Type B pancreatic cell (in vitro differentiated cells): Measurements from ENCODE around the gene ELN. TPM values are rescaled to one million over a fixed set of nuclear protein-coding genes. Genes with fewer than 3 reads are reported as not detected.

Experiments used
- DNase-seq: peaks from one replicate; pipeline ENCODE4 v3.0.0; 2021; ENCODE audit warnings: mixed read lengths; ENCODE audit not compliant: unreplicated experiment; ENCODE audit errors: extremely low spot score
- H3K27ac Mint-ChIP-seq: 2 replicates; pipeline ENCODE4 v1.8.0; 2021; ENCODE audit warnings: mild to moderate bottlenecking, mixed read lengths
- H3K27me3 Mint-ChIP-seq: 2 replicates; pipeline ENCODE4 v1.8.0; 2021; ENCODE audit warnings: mixed read lengths
- H3K36me3 Mint-ChIP-seq: 2 replicates; pipeline ENCODE4 v1.8.0; 2021; ENCODE audit warnings: mixed read lengths
- H3K4me1 Mint-ChIP-seq: one replicate; pipeline ENCODE4 v1.8.0; 2021; ENCODE audit warnings: mixed read lengths; ENCODE audit not compliant: unreplicated experiment
- H3K4me3 Mint-ChIP-seq: 2 replicates; pipeline ENCODE4 v1.8.0; 2021; ENCODE audit warnings: mild to moderate bottlenecking, mixed read lengths
- H3K9me3 Mint-ChIP-seq: 2 replicates; pipeline ENCODE4 v1.8.0; 2021; ENCODE audit warnings: mixed read lengths
- CTCF ChIP-seq: fragments of 200-600 bp; sonication (generic); conservative IDR thresholded peaks from 2 replicates; pipeline ENCODE4 v1.5.0; 2021; ENCODE audit warnings: antibody characterized with exemption, mild to moderate bottlenecking
- total RNA-seq: library from RNA; stranded (reverse); gene quantifications from 2 replicates; pipeline ENCODE4 v1.2.1, GENCODE V29; 2021; ENCODE audit warnings: low replicate concordance

Gene ELN
- total RNA-seq, 1 donor from 2014 or later = 8.8 TPM

- H3K9me3 Mint-ChIP-seq = no peaks in the 10 kb centered on the region
- H3K36me3 Mint-ChIP-seq = no peaks in the 10 kb centered on the region
- no peak overlapping the region for H3K4me3 Mint-ChIP-seq
- TF ChIP-seq CTCF = no peak
- peaks cover 40% of the 10 kb centered on the region for H3K4me1 Mint-ChIP-seq
- H3K27ac Mint-ChIP-seq = no peak overlapping the region
- no peak for DNase-seq
- peaks cover 43% of the 10 kb centered on the region for H3K27me3 Mint-ChIP-seq
Measured at GRCh38 chr7:74021546-74022320, 6.2 kb upstream of the ELN start.

DNA sequence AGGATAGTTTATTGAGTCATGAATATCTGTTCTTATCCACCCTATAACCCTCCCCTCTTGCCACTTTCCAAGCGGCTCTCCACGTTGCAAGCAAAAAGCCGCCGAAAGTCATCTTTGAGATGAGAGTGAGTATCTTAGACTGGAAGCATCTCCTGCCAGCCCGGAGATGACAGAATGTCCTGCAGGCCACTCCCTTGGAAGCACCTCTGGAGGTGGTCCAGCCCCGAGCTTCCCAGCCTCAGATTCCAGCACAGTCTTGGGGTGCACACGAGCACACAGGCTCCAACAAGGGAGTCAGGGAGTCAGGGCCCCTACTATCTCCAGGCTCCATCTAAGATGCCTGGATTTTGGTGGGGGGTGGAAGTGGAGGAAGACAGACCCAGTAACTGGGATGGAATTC is 5.5 kb upstream of the ELN start:
- Mint-ChIP-seq H3K4me3 (no peak overlapping the region), H3K9me3 (no peaks in the 10 kb centered on the region)

GRCh38 chr7:74023092-74023536 is 4.9 kb upstream of the ELN start:
- no peak for TF ChIP-seq CTCF
- H3K9me3 Mint-ChIP-seq = no peaks in the 10 kb centered on the region
- peaks cover 40% of the 10 kb centered on the region for H3K27me3 Mint-ChIP-seq
- DNase-seq = no peak
- no peaks in the 10 kb centered on the region for H3K36me3 Mint-ChIP-seq
- H3K4me1 Mint-ChIP-seq = peaks cover 34% of the 10 kb centered on the region
- H3K4me3 Mint-ChIP-seq = no peak overlapping the region
- H3K27ac Mint-ChIP-seq = no peak overlapping the region

More for the DNA sequence above, 5.5 kb upstream of the ELN start:
- H3K27ac Mint-ChIP-seq = no peak overlapping the region
- H3K36me3 Mint-ChIP-seq = no peaks in the 10 kb centered on the region
- peaks cover 36% of the 10 kb centered on the region for H3K4me1 Mint-ChIP-seq
- TF ChIP-seq CTCF = no peak
- DNase-seq = no peak
- peaks cover 41% of the 10 kb centered on the region for H3K27me3 Mint-ChIP-seq

DNA sequence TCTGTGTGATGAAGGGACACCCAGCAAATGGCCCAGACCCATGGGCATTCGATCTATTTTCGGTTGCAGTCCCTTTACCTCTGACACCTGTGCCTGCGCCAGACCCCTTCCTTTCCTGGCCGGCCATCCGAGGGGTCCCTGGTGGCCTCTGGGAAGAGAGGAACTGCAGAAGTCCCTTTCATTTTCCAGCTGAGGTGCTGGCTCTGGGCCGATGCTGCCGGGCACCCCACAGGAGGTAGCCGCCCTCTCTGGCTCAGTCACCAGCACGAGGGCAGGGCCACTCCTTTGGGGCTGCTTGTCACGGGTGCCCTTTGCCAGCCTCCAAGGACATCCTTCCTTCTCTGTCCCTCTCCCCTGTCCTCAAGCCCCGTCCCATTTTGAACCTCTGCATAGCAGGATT is 4.2 kb upstream of the ELN start:
- H3K36me3 Mint-ChIP-seq = no peaks in the 10 kb centered on the region
- no peak overlapping the region for H3K27ac Mint-ChIP-seq
- H3K27me3 Mint-ChIP-seq = peaks cover 38% of the 10 kb centered on the region

DNA sequence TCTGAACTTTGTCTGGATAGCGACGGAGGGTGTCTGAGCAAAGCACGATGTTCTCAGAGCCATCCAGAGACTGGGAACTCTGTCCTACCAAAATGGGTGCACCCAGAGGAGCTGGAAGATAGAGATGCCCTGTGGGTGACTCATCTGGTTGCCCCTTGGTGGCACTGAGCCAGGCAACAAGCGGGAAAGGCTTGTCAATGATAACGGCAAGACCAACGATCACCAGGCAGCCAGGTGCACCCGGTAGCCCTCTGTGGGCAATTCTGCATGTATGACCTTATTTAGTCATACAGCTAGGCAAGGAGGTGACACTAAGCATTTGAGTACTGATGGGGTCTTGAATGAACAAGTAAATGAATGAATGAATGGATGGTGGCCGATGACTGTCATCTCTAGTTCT is 2.8 kb upstream of the ELN start:
- no peak for TF ChIP-seq CTCF
- Mint-ChIP-seq H3K27ac (no peak overlapping the region), H3K36me3 (no peaks in the 10 kb centered on the region), H3K4me3 (no peak overlapping the region), H3K9me3 (no peaks in the 10 kb centered on the region), H3K27me3 (peaks cover 44% of the 10 kb centered on the region), H3K4me1 (peaks cover 38% of the 10 kb centered on the region)
- DNase-seq = no peak

More for the DNA sequence above, 4.2 kb upstream of the ELN start:
- peaks cover 30% of the 10 kb centered on the region for H3K4me1 Mint-ChIP-seq
- H3K9me3 Mint-ChIP-seq = no peaks in the 10 kb centered on the region
- H3K4me3 Mint-ChIP-seq = no peak overlapping the region
- DNase-seq = no peak
- no peak for TF ChIP-seq CTCF
